Measurements from ENCODE around the gene ZSCAN23.

DNA sequence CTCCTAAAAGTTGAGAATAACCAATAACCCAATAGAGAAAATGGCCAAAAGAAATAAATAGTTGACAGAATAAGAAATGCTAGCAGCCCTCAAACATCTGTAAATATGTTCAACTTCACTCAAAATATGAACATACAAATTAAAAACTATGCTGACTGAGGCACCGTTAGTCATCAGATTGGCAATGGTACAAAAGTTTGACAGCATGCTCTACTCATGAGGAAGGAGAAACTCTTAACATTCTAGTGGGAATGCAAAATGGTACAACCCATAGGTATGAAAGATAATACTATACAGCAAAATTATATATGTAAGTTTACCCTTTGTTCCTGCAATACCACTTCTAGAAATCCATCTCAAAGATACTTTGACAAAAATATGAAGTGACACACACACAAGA lies 42.1 kb downstream of the ZSCAN23 start:
- no peak for TF ChIP-seq CTCF (conservative IDR thresholded peaks at IDR 0.05; ENCODE audit: low read length)
- no peak for TF ChIP-seq EZH2phosphoT487 (IDR thresholded peaks at IDR 0.05; ENCODE audit: borderline replicate concordance)
